Transverse colon (tissue), 4 donors: ENCODE data around the gene DNAH7. TPM values are rescaled to one million over a fixed set of nuclear protein-coding genes. Genes with fewer than 3 reads are reported as not detected.

Experiments used
- DNase-seq: peaks from one replicate; pipeline ENCODE4 v3.0.0-alpha.2; 2019
- H3K27ac ChIP-seq, 4 donors: fragments of 200-600 bp; sonication (generic); 2 replicates each; pipeline ENCODE4 v1.5.1; 2016 to 2018; ENCODE audit warnings: inconsistent platforms in 4 of 4
- H3K27me3 ChIP-seq: fragments of 200-600 bp; sonication (generic); 2 replicates; pipeline ENCODE4 v1.5.1; 2017; ENCODE audit warnings: inconsistent platforms
- H3K36me3 ChIP-seq, 4 donors: fragments of 200-600 bp; sonication (generic); 2 replicates each; pipeline ENCODE4 v1.5.1; 2017 to 2019; ENCODE audit warnings: inconsistent platforms in 4 of 4
- H3K4me1 ChIP-seq, 4 donors: fragments of 200-600 bp; sonication (generic); 2 replicates each; pipeline ENCODE4 v1.5.1; 2017 to 2020; ENCODE audit warnings: inconsistent platforms in 4 of 4
- H3K4me3 ChIP-seq, 4 donors: fragments of 200-600 bp; sonication (generic); 1 replicate in 1 of 4; 2 replicates in 3 of 4; pipeline versions ENCODE4 v1.5.1 to v1.6.1; 2017 to 2019; ENCODE audit warnings: inconsistent platforms in 4 of 4
- H3K9me3 ChIP-seq, 2 donors: fragments of 200-600 bp; sonication (generic); 2 replicates each; pipeline ENCODE4 v1.5.1; 2017 to 2019; ENCODE audit warnings: inconsistent platforms in 2 of 2
- CTCF ChIP-seq, 5 experiments: fragments of 200-600 bp in 3 of 5; fragments of 450-650 bp in 2 of 5; sonication (generic) in 3 of 5; IDR thresholded peaks; 1 replicate in 2 of 5; 2 replicates in 3 of 5; pipeline ENCODE4 v1.5.1; 2016 to 2017; ENCODE audit warnings: antibody characterized with exemption in 5 of 5, inconsistent platforms in 3 of 5, mild to moderate bottlenecking in 2 of 5, moderate library complexity in 1 of 5
- EP300 ChIP-seq: sonication (generic); formaldehyde crosslinking; IDR thresholded peaks from one replicate; pipeline ENCODE4 v1.6.1; 2017; ENCODE audit warnings: antibody characterized with exemption, low read depth
- POLR2A ChIP-seq: fragments of 450-650 bp; IDR thresholded peaks from one replicate; pipeline ENCODE4 v1.6.1; 2016; ENCODE audit warnings: antibody characterized with exemption, mild to moderate bottlenecking, moderate library complexity
- POLR2AphosphoS5 ChIP-seq, 3 donors: sonication (generic); formaldehyde crosslinking; IDR thresholded peaks; one replicate each; pipeline ENCODE4 v1.6.1; 2016; ENCODE audit warnings: antibody characterized with exemption in 3 of 3
- WGBS, 2 donors: methylation state at CpG; one replicate each; pipeline ENCODE4 v1.1.5; 2018; ENCODE audit warnings: low coverage in 1 of 2; 5-methylcytosine and 5-hydroxymethylcytosine counted together
- in situ Hi-C, 4 donors: fragments of 200-750 bp; cut with MboI; loops; one replicate each; pipeline versions ENCODE4 v1.15.0 to v1.15.1; 2017; ENCODE audit warnings: low sequenced_read_pairs in 3 of 4, low pct_ligation_motif_present in 1 of 4, low pct_unique_long_range_greater_than_20kb in 1 of 4
- intact Hi-C: fragments of 100-400 bp; cut with DNase I; formaldehyde crosslinking; loops from one replicate; pipeline ENCODE4 v1.15.1; 2023; ENCODE audit warnings: low total_unique reads
- total RNA-seq, 4 donors: library from RNA; depleted of rRNA; stranded (reverse); fragments of >200 nt; gene quantifications; one replicate each; pipeline ENCODE4 v1.1.0, GENCODE V29; 2016

DNAH7 gene
- total RNA-seq, 4 donors from 2014 or later: 1.8 to 56.9 (median 8.1) TPM

DNA sequence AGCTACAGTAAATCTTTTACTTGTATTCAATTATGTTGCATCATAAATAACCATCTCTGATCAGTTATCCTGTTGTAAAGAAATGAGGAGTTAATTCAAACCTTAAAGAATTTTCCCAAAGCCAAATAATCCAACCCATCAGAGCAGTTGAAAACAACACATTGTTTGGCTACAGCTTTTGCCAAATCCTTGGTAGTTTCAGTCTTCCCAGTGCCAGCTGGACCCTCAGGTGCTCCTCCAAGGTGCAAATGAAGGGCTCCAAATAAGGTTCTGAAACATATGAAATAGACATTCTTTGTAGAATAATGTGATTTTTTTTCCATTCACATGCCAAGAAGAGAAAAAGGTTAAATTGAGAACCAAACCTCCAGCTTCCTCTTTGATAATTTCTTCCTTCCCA lies 158.7 kb downstream of the DNAH7 start:
- no peaks in the 10 kb centered on the region for H3K4me1 ChIP-seq
- no peaks in the 10 kb centered on the region for H3K9me3 ChIP-seq
- peaks cover 0 to 3% (median 0%) of the 10 kb centered on the region in 4 donors for H3K36me3 ChIP-seq
- in situ Hi-C loops: no loop called here
- no peak overlapping the region for H3K4me3 ChIP-seq
- H3K27ac ChIP-seq: no peak overlapping the region
- intact Hi-C loops: no loop called here
- no peak for TF ChIP-seq POLR2A
- no peak for TF ChIP-seq POLR2AphosphoS5 (IDR thresholded peaks at IDR 0.05)
- TF ChIP-seq EP300: no peak
- no peak for TF ChIP-seq CTCF (IDR thresholded peaks at IDR 0.05)
- no peaks in the 10 kb centered on the region for H3K27me3 ChIP-seq
- no peak for DNase-seq

- WGBS, 2 donors: 90 to 96% methylated on average over 5 of the region's 5 CpGs
- no peak for DNase-seq
- intact Hi-C loops: no loop called here
Measured at GRCh38 chr2:195907474-195907873, 161.2 kb downstream of the DNAH7 start.

DNA sequence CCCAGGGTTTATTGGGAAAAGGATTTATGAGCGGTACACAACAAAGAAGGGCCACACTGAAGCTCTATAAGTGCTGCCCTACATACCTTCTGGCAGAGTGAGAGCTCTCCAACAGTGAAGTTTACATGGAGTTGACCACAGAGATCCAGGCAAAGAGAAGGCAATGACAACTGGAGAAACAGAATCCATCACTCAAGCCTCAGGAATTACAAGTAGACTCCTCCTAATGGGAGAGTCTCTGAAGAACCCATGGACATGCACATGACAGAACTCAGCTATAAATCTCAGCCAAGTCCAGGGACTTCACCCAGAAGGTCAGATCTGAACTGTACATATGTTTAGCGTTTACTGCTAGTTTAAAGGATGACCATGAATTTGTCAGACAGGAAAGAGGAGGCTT lies 164.7 kb downstream of the DNAH7 start:
- no peak overlapping the region for H3K27ac ChIP-seq
- intact Hi-C loops (no loop called here), in situ Hi-C loops (no loop called here)

More at GRCh38 chr2:195907474-195907873, 161.2 kb downstream of the DNAH7 start:
- in situ Hi-C loops: no loop called here
- Histone ChIP-seq H3K4me1 (no peaks in the 10 kb centered on the region), H3K9me3 (no peaks in the 10 kb centered on the region), H3K27me3 (no peaks in the 10 kb centered on the region), H3K36me3 (peaks cover 0 to 3% (median 0%) of the 10 kb centered on the region in 4 donors), H3K27ac (no peak overlapping the region), H3K4me3 (no peak overlapping the region)
- TF ChIP-seq POLR2AphosphoS5 (IDR thresholded peaks at IDR 0.05): no peak
- TF ChIP-seq EP300: no peak
- no peak for TF ChIP-seq CTCF (IDR thresholded peaks at IDR 0.05)
- no peak for TF ChIP-seq POLR2A

GRCh38 chr2:195902857-195903256 lies 165.8 kb downstream of the DNAH7 start:
- no peaks in the 10 kb centered on the region for H3K36me3 ChIP-seq
- TF ChIP-seq CTCF (IDR thresholded peaks at IDR 0.05) (no peak), EP300 (no peak), POLR2A (no peak), POLR2AphosphoS5 (IDR thresholded peaks at IDR 0.05) (no peak)
- intact Hi-C loops (no loop called here), in situ Hi-C loops (no loop called here)
- H3K4me3 ChIP-seq: no peak overlapping the region
- no peak overlapping the region for H3K27ac ChIP-seq
- H3K9me3 ChIP-seq: no peaks in the 10 kb centered on the region
- 58 to 85% methylated on average over 1 of the region's 1 CpG for WGBS, 2 donors
- no peaks in the 10 kb centered on the region for H3K4me1 ChIP-seq
- no peak for DNase-seq
- H3K27me3 ChIP-seq: no peaks in the 10 kb centered on the region

More for the DNA sequence above, 164.7 kb downstream of the DNAH7 start:
- Histone ChIP-seq H3K4me3 (no peak overlapping the region), H3K4me1 (no peaks in the 10 kb centered on the region), H3K27me3 (no peaks in the 10 kb centered on the region), H3K9me3 (no peaks in the 10 kb centered on the region), H3K36me3 (no peaks in the 10 kb centered on the region)
- DNase-seq: no peak
- TF ChIP-seq CTCF (IDR thresholded peaks at IDR 0.05): no peak
- TF ChIP-seq EP300: no peak
- no peak for TF ChIP-seq POLR2A
- TF ChIP-seq POLR2AphosphoS5 (IDR thresholded peaks at IDR 0.05): no peak
- 81 to 85% methylated on average over 2 of the region's 2 CpGs for WGBS, 2 donors
